Nephron (organoid): Measurements from ENCODE around the gene FMNL2.

Experiments
- H3K27ac Mint-ChIP-seq, 3 experiments: 2 replicates each; pipeline ENCODE4 v1.8.0; 2020; ENCODE audit warnings: mixed read lengths in 3 of 3, mild to moderate bottlenecking in 2 of 3, moderate library complexity in 1 of 3
- H3K27me3 Mint-ChIP-seq: 2 replicates; pipeline ENCODE4 v1.8.0; 2021; ENCODE audit warnings: low read depth, mild to moderate bottlenecking, moderate library complexity, mixed read lengths
- H3K36me3 Mint-ChIP-seq: 2 replicates; pipeline ENCODE4 v1.8.0; 2020; ENCODE audit warnings: low read depth, mixed read lengths
- H3K4me1 Mint-ChIP-seq: 2 replicates; pipeline ENCODE4 v1.8.0; 2020; ENCODE audit warnings: mixed read lengths
- H3K4me3 Mint-ChIP-seq, 3 experiments: 2 replicates each; pipeline ENCODE4 v1.8.0; 2020; ENCODE audit warnings: mild to moderate bottlenecking in 3 of 3, mixed read lengths in 3 of 3, moderate library complexity in 2 of 3
- H3K9me3 Mint-ChIP-seq: 2 replicates; pipeline ENCODE4 v1.8.0; 2020; ENCODE audit warnings: mixed read lengths
- TF ChIP-seq, protein P1 (sequence below), 3 experiments: fragments of 200-600 bp; sonication (generic); IDR thresholded peaks; one replicate each; pipeline ENCODE4 v1.5.0; 2021; ENCODE audit warnings: antibody characterized with exemption in 3 of 3; ENCODE audit not compliant: unreplicated experiment in 3 of 3

FMNL2 gene

DNA sequence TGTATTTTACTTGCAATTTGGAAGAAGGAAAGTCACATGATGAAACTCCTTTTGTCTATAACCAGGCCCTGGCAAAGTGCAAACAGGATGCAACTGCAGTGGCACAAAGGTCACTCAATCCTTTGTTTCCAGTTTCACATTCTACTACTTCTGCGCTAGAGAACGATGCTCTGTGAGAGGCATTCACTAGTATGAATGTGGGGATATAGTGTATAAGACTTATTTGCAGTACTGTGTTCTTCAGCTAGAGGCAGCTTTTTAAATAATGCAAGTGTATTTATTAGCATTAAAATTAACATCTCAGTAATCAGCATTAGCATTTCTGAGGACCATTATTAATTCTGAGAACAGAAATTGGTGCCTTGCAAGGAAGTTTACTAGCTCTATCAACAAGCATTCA lies 313.4 kb downstream of the FMNL2 start:
- H3K9me3 Mint-ChIP-seq: no peaks in the 10 kb centered on the region
- no peak overlapping the region for H3K4me3 Mint-ChIP-seq
- H3K27me3 Mint-ChIP-seq: no peaks in the 10 kb centered on the region
- TF ChIP-seq, protein P1, sequence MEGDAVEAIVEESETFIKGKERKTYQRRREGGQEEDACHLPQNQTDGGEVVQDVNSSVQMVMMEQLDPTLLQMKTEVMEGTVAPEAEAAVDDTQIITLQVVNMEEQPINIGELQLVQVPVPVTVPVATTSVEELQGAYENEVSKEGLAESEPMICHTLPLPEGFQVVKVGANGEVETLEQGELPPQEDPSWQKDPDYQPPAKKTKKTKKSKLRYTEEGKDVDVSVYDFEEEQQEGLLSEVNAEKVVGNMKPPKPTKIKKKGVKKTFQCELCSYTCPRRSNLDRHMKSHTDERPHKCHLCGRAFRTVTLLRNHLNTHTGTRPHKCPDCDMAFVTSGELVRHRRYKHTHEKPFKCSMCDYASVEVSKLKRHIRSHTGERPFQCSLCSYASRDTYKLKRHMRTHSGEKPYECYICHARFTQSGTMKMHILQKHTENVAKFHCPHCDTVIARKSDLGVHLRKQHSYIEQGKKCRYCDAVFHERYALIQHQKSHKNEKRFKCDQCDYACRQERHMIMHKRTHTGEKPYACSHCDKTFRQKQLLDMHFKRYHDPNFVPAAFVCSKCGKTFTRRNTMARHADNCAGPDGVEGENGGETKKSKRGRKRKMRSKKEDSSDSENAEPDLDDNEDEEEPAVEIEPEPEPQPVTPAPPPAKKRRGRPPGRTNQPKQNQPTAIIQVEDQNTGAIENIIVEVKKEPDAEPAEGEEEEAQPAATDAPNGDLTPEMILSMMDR (IDR thresholded peaks at IDR 0.05; ENCODE audit: unreplicated experiment in 3 of 3): peak in 2 of 3 experiments; percentile 32 to 44
- peak overlapping the region in 2 of 3 experiments; percentile 70 to 90 for H3K27ac Mint-ChIP-seq
- H3K4me1 Mint-ChIP-seq: peaks cover 11% of the 10 kb centered on the region
- peaks cover 36% of the 10 kb centered on the region for H3K36me3 Mint-ChIP-seq

DNA sequence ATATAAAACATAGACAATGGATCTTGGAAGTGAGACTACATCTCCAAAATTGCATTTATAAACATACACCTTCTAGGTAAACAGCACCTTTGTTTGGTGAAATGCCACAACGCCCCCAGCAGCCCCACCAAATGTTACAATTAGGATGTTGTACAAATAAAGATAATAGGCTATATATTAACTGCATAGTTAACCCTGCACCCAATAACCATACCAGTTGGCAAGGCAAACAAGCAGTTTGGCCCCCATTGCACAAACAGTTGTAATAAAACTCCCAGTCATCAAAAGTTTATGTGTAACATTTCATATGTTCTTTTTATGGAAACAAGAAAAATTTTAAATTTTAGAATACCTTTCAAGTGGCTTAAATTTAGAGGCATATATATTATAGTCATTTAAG lies 315.0 kb downstream of the FMNL2 start:
- peaks cover 11% of the 10 kb centered on the region for H3K4me1 Mint-ChIP-seq
- TF ChIP-seq, protein P1 (IDR thresholded peaks at IDR 0.05; ENCODE audit: unreplicated experiment in 3 of 3): no peak
- H3K9me3 Mint-ChIP-seq: no peaks in the 10 kb centered on the region
- peaks cover 28% of the 10 kb centered on the region for H3K36me3 Mint-ChIP-seq
- no peak overlapping the region for H3K4me3 Mint-ChIP-seq
- H3K27ac Mint-ChIP-seq: peak overlapping the region in 1 of 3 experiments; percentile 45
- no peaks in the 10 kb centered on the region for H3K27me3 Mint-ChIP-seq

DNA sequence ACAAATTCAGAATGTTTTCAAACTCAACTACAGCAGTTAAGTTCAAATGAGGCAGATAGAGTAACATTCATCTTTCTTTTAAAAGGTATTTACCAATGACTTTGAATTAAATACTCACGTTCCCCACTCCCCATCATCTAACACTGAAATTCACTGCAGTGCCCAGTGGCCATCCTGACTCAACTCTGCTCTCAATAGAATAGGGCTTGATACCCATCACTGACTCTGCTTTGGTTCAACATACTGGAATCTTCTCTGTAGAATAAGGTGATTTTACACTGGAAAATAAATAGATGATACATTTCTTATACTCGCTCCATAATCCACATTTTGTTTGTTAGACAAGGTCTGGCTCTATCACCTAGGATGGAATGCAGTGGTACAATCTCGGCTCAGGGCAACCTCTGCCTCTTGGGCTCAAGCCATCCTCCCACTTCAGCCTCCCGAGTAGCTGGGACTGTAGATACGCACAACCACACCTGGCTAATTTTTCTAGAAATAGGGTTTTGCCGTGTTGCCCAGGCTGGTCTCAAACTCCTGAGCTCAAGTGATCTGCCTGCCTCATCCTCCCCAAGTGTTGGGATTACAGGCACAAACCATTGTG lies 315.9 kb downstream of the FMNL2 start:
- no peak overlapping the region for H3K27ac Mint-ChIP-seq
- no peaks in the 10 kb centered on the region for H3K9me3 Mint-ChIP-seq
- H3K36me3 Mint-ChIP-seq: peaks cover 23% of the 10 kb centered on the region
- H3K4me1 Mint-ChIP-seq: peaks cover 11% of the 10 kb centered on the region
- no peak overlapping the region for H3K4me3 Mint-ChIP-seq
- TF ChIP-seq, protein P1 (IDR thresholded peaks at IDR 0.05; ENCODE audit: unreplicated experiment in 3 of 3): no peak
- H3K27me3 Mint-ChIP-seq: no peaks in the 10 kb centered on the region

DNA sequence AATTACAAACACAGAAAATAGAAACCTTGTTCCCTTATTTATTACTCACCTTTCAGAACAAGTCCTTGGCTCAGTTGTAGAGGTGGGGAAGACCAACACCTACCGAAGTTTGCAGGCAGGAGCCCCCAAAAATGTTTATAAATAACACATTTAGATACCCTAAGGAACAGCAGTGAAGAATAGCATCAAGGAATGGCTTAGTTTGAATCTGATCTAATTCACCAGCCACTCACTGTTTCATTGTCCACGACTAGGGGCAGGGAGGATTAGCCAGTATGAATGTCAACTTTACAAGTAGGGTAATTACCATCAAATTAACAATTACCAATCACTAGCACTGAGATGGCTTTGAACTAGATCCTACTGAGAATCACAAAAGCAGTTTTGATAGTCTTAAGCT lies 316.9 kb downstream of the FMNL2 start:
- no peaks in the 10 kb centered on the region for H3K27me3 Mint-ChIP-seq
- TF ChIP-seq, protein P1 (IDR thresholded peaks at IDR 0.05; ENCODE audit: unreplicated experiment in 3 of 3): no peak
- H3K27ac Mint-ChIP-seq: no peak overlapping the region
- no peak overlapping the region for H3K4me3 Mint-ChIP-seq
- peaks cover 28% of the 10 kb centered on the region for H3K36me3 Mint-ChIP-seq
- peaks cover 9% of the 10 kb centered on the region for H3K4me1 Mint-ChIP-seq
- no peaks in the 10 kb centered on the region for H3K9me3 Mint-ChIP-seq

DNA sequence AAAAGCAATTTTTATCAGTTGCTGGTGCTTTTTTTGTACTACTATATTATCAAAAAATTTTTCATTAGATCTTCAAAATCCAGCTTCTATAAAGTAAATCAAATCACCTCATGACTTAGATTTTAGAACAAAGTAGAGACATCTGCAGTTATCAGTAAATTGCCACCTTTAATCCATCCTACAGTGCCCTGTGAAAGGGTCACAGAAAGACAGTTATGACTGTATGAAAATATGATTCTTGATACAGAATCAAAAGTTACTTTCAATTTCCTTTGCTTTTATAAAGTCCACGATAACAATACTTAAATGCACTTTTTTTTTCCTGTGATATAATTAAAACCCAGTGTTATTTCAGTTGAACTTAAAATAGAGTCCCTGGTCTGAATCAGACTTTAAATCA lies 320.9 kb downstream of the FMNL2 start:
- TF ChIP-seq, protein P1 (IDR thresholded peaks at IDR 0.05; ENCODE audit: unreplicated experiment in 3 of 3): no peak
- no peaks in the 10 kb centered on the region for H3K4me1 Mint-ChIP-seq
- no peak overlapping the region for H3K4me3 Mint-ChIP-seq
- no peaks in the 10 kb centered on the region for H3K27me3 Mint-ChIP-seq
- H3K27ac Mint-ChIP-seq: no peak overlapping the region
- peaks cover 49% of the 10 kb centered on the region for H3K36me3 Mint-ChIP-seq
- H3K9me3 Mint-ChIP-seq: no peaks in the 10 kb centered on the region

DNA sequence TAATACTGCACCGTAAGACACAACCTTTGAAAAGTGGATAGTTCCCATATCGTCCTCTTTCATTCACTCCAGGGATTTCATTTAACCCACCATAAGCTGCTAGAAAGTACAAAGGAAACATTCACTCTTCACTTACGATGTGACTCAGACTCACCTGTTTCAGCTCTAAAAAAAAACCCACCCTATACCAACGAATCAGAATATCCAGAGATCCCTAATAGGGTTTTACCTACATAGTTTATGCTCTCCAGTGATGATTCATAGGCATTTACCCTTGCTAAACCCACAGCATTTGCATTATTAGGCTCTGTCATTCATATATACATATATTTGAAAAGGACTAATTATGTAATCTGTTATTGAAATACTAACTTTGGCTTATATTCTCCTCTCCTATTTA lies 322.1 kb downstream of the FMNL2 start:
- Mint-ChIP-seq H3K9me3 (no peaks in the 10 kb centered on the region), H3K36me3 (peaks cover 60% of the 10 kb centered on the region), H3K4me3 (no peak overlapping the region), H3K27me3 (no peaks in the 10 kb centered on the region), H3K27ac (no peak overlapping the region), H3K4me1 (no peaks in the 10 kb centered on the region)
- TF ChIP-seq, protein P1 (IDR thresholded peaks at IDR 0.05; ENCODE audit: unreplicated experiment in 3 of 3): no peak
